ENCODE results near the gene COX19.

The COX19 gene

DNA sequence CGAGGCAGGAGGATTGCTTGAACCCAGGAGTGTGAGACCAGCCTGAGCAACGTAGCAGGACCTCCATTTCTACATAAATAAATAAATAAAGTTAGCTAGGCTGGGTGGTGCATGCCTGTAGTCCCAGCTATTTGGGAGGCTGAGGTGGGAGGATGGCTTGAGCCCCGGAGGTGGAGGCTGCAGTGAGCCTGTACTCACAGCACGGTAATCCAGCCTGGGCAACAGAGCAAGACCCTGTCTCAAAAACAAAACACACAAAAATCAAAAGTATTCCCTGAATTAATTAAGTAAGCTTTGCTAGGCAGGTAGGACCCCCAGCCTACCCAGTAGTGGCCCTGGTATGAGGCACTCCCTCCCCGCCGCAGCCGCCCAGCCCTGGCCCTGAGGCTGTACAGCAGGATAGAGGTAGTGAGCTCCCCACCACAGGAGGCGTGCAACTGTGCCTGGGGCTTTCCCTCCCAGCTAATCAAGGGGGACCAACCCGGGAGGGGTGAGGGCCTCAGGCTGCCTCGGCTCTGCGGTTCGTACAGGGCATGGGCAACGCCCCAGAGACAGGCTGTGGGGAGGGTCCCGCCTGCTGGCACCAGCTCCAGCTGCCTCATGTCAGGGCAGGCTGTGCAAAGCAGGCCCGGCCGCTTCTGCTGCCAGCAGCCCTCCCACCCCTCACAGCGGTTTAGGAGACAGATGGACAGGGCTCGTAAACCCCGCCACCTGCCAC is 6.6 kb upstream of the COX19 start:
- Histone ChIP-seq H3K36me3 (ENCODE audit: control insufficient read depth, insufficient read depth, low read length) (no peaks in the 10 kb centered on the region), H3K27me3 (ENCODE audit: control insufficient read depth, insufficient read depth, low read length) (no peaks in the 10 kb centered on the region), H3K9ac (ENCODE audit: low read depth, low read length) (no peak overlapping the region), H3K27ac (ENCODE audit: low read depth, low read length) (no peak overlapping the region), H3K9me3 (ENCODE audit: control insufficient read depth, insufficient read depth, low read length) (no peaks in the 10 kb centered on the region), H3K4me1 (ENCODE audit: control insufficient read depth, insufficient read depth, low read length) (no peaks in the 10 kb centered on the region), H3K4me3 (ENCODE audit: low read depth, low read length) (no peak overlapping the region)

- Histone ChIP-seq H3K36me3 (ENCODE audit: control insufficient read depth, insufficient read depth, low read length) (no peaks in the 10 kb centered on the region), H3K4me3 (ENCODE audit: low read depth, low read length) (no peak overlapping the region), H3K27ac (ENCODE audit: low read depth, low read length) (no peak overlapping the region), H3K27me3 (ENCODE audit: control insufficient read depth, insufficient read depth, low read length) (no peaks in the 10 kb centered on the region), H3K9ac (ENCODE audit: low read depth, low read length) (no peak overlapping the region), H3K9me3 (ENCODE audit: control insufficient read depth, insufficient read depth, low read length) (no peaks in the 10 kb centered on the region), H3K4me1 (ENCODE audit: control insufficient read depth, insufficient read depth, low read length) (no peaks in the 10 kb centered on the region)
Observed at GRCh38 chr7:979886-980571, 4.7 kb upstream of the COX19 start.

GRCh38 chr7:979151-979550 is 3.8 kb upstream of the COX19 start:
- Histone ChIP-seq H3K4me1 (ENCODE audit: control insufficient read depth, insufficient read depth, low read length) (no peaks in the 10 kb centered on the region), H3K27ac (ENCODE audit: low read depth, low read length) (no peak overlapping the region), H3K27me3 (ENCODE audit: control insufficient read depth, insufficient read depth, low read length) (no peaks in the 10 kb centered on the region), H3K9me3 (ENCODE audit: control insufficient read depth, insufficient read depth, low read length) (no peaks in the 10 kb centered on the region), H3K36me3 (ENCODE audit: control insufficient read depth, insufficient read depth, low read length) (no peaks in the 10 kb centered on the region), H3K9ac (ENCODE audit: low read depth, low read length) (no peak overlapping the region), H3K4me3 (ENCODE audit: low read depth, low read length) (no peak overlapping the region)

DNA sequence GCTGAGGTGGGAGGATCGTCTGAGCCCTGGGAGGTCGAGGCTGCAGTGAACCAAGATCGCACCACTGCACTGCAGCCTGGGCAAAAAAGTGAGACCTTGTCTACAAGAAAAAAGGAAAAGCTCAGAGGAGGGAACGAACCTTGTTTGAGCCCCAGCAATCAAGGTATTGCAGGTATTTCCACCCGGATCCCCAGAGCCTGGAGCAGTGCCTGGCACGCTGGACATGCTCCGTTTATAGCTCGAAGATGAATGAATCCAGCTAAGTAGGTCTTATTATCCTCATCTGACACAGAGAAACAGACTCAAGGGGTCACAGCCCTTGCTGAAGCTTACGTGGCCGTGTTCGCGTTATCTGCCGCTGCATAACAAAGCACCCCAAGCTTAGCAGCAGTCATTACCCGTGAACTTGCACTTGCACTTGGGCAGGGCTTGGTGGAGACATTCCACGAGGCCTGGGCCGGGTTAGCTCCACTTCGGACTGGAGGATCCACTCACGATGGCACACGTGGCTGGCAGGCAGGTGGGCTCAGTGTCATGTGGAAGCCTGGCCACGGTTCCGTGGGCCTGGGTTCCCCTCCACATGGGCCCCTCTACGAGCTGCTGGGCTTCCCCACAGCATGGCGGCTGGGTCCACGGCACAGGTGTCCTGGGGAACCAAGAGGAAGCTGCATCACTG is 3.2 kb upstream of the COX19 start:
- no peak overlapping the region for H3K4me3 ChIP-seq (ENCODE audit: low read depth, low read length)
- no peaks in the 10 kb centered on the region for H3K4me1 ChIP-seq (ENCODE audit: control insufficient read depth, insufficient read depth, low read length)
- no peak overlapping the region for H3K27ac ChIP-seq (ENCODE audit: low read depth, low read length)
- no peaks in the 10 kb centered on the region for H3K9me3 ChIP-seq (ENCODE audit: control insufficient read depth, insufficient read depth, low read length)
- H3K27me3 ChIP-seq (ENCODE audit: control insufficient read depth, insufficient read depth, low read length), result no peaks in the 10 kb centered on the region
- H3K9ac ChIP-seq (ENCODE audit: low read depth, low read length), result no peak overlapping the region
- no peaks in the 10 kb centered on the region for H3K36me3 ChIP-seq (ENCODE audit: control insufficient read depth, insufficient read depth, low read length)

- Histone ChIP-seq H3K4me1 (ENCODE audit: control insufficient read depth, insufficient read depth, low read length) (no peaks in the 10 kb centered on the region), H3K4me3 (ENCODE audit: low read depth, low read length) (no peak overlapping the region), H3K36me3 (ENCODE audit: control insufficient read depth, insufficient read depth, low read length) (peaks cover 4% of the 10 kb centered on the region), H3K27ac (ENCODE audit: low read depth, low read length) (no peak overlapping the region), H3K9ac (ENCODE audit: low read depth, low read length) (no peak overlapping the region), H3K9me3 (ENCODE audit: control insufficient read depth, insufficient read depth, low read length) (no peaks in the 10 kb centered on the region), H3K27me3 (ENCODE audit: control insufficient read depth, insufficient read depth, low read length) (no peaks in the 10 kb centered on the region)
Observed at GRCh38 chr7:978049-978346, 2.6 kb upstream of the COX19 start.

- Histone ChIP-seq H3K36me3 (ENCODE audit: control insufficient read depth, insufficient read depth, low read length) (peaks cover 9% of the 10 kb centered on the region), H3K27me3 (ENCODE audit: control insufficient read depth, insufficient read depth, low read length) (no peaks in the 10 kb centered on the region), H3K4me3 (ENCODE audit: low read depth, low read length) (no peak overlapping the region), H3K27ac (ENCODE audit: low read depth, low read length) (peak overlapping the region; percentile 57), H3K9ac (ENCODE audit: low read depth, low read length) (no peak overlapping the region), H3K4me1 (ENCODE audit: control insufficient read depth, insufficient read depth, low read length) (no peaks in the 10 kb centered on the region), H3K9me3 (ENCODE audit: control insufficient read depth, insufficient read depth, low read length) (no peaks in the 10 kb centered on the region)
Observed at GRCh38 chr7:977326-978048, 2.1 kb upstream of the COX19 start.

GRCh38 chr7:976901-977325 is 1.6 kb upstream of the COX19 start:
- Histone ChIP-seq H3K4me3 (ENCODE audit: low read depth, low read length) (no peak overlapping the region), H3K36me3 (ENCODE audit: control insufficient read depth, insufficient read depth, low read length) (peaks cover 15% of the 10 kb centered on the region), H3K9me3 (ENCODE audit: control insufficient read depth, insufficient read depth, low read length) (no peaks in the 10 kb centered on the region), H3K4me1 (ENCODE audit: control insufficient read depth, insufficient read depth, low read length) (no peaks in the 10 kb centered on the region), H3K27me3 (ENCODE audit: control insufficient read depth, insufficient read depth, low read length) (no peaks in the 10 kb centered on the region), H3K27ac (ENCODE audit: low read depth, low read length) (no peak overlapping the region), H3K9ac (ENCODE audit: low read depth, low read length) (no peak overlapping the region)

DNA sequence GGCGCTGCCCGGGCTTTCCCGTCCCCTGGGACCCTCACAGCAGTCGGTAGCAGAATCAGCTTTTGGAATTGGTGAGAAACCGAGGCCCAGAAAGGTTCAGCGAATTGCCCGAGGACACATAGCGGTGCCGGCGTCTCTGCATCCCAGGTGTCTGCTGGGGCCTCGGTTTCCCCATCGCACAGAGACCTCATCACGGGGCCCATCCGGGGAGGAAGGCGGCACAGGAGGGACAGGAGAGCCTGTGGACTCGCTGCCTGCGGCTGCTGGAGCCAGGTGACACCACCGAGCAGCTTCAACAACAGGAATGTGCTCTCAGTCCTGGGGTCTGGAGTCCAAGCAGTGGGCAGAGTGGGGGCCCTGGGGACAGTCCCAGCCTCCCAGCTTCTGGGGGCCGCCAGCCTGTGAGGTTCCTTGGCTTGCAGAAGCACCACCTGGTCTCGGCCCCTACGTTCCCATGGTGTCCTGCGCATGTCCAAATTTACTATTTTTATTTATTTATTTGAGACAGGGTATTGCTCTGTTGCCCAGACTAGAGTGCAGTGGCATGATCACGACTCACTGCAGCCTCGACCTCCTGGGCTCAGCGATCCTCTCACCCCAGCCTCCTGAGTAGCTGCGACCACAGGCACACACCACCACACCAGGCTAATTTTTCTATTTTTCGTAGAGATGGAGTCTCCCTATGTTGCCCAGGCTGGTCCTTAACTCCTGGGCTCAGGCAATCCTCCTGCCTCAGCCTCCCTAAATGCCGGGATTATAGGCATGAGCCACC is 539 bp upstream of the COX19 start:
- Histone ChIP-seq H3K27me3 (ENCODE audit: control insufficient read depth, insufficient read depth, low read length) (no peaks in the 10 kb centered on the region), H3K36me3 (ENCODE audit: control insufficient read depth, insufficient read depth, low read length) (peaks cover 21% of the 10 kb centered on the region), H3K9me3 (ENCODE audit: control insufficient read depth, insufficient read depth, low read length) (no peaks in the 10 kb centered on the region), H3K9ac (ENCODE audit: low read depth, low read length) (no peak overlapping the region), H3K27ac (ENCODE audit: low read depth, low read length) (no peak overlapping the region), H3K4me1 (ENCODE audit: control insufficient read depth, insufficient read depth, low read length) (no peaks in the 10 kb centered on the region), H3K4me3 (ENCODE audit: low read depth, low read length) (peak overlapping the region; percentile 93)

DNA sequence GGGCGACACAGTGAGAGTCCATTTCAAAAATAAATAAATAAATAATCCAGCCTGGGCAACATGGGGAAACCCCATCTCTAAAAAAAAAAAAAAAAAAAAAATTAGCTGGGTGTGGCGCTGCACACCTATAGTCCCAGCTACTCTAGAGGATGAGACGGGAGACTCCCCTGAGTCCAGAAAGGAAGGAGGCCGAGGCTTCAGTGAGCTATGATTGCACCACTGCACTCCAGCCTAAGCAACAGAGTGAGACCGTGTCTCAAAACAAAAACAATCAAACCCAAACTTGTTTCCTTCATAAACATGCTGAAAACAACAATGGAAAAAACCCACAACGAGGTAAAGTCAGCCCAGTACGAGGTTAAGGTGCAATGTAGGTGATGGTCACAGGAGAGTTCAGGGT is 1.2 kb downstream of the COX19 start:
- H3K9me3 ChIP-seq (ENCODE audit: control insufficient read depth, insufficient read depth, low read length), result no peaks in the 10 kb centered on the region
- H3K9ac ChIP-seq (ENCODE audit: low read depth, low read length), result peak overlapping the region; percentile 83; the same call in 1 of the 2 replicates
- no peaks in the 10 kb centered on the region for H3K4me1 ChIP-seq (ENCODE audit: control insufficient read depth, insufficient read depth, low read length)
- H3K27ac ChIP-seq (ENCODE audit: low read depth, low read length), result no peak overlapping the region
- peak overlapping the region; percentile 93 for H3K4me3 ChIP-seq (ENCODE audit: low read depth, low read length)
- H3K36me3 ChIP-seq (ENCODE audit: control insufficient read depth, insufficient read depth, low read length), result peaks cover 28% of the 10 kb centered on the region
- H3K27me3 ChIP-seq (ENCODE audit: control insufficient read depth, insufficient read depth, low read length), result no peaks in the 10 kb centered on the region

GRCh38 chr7:973312-973711 is 2.0 kb downstream of the COX19 start:
- no peaks in the 10 kb centered on the region for H3K9me3 ChIP-seq (ENCODE audit: control insufficient read depth, insufficient read depth, low read length)
- H3K9ac ChIP-seq (ENCODE audit: low read depth, low read length), result no peak overlapping the region
- no peaks in the 10 kb centered on the region for H3K4me1 ChIP-seq (ENCODE audit: control insufficient read depth, insufficient read depth, low read length)
- H3K27me3 ChIP-seq (ENCODE audit: control insufficient read depth, insufficient read depth, low read length), result no peaks in the 10 kb centered on the region
- H3K27ac ChIP-seq (ENCODE audit: low read depth, low read length), result no peak overlapping the region
- H3K36me3 ChIP-seq (ENCODE audit: control insufficient read depth, insufficient read depth, low read length), result peaks cover 36% of the 10 kb centered on the region
- H3K4me3 ChIP-seq (ENCODE audit: low read depth, low read length), result no peak overlapping the region

Data from HUES48 (cell line).